Measurements from ENCODE around the gene FEM1A.
"Not testable (repeated sequence)": the region's sequence is repeated elsewhere in the genome, so short reads cannot be mapped to it uniquely, and the experiment has no call there.

Gene FEM1A

DNA sequence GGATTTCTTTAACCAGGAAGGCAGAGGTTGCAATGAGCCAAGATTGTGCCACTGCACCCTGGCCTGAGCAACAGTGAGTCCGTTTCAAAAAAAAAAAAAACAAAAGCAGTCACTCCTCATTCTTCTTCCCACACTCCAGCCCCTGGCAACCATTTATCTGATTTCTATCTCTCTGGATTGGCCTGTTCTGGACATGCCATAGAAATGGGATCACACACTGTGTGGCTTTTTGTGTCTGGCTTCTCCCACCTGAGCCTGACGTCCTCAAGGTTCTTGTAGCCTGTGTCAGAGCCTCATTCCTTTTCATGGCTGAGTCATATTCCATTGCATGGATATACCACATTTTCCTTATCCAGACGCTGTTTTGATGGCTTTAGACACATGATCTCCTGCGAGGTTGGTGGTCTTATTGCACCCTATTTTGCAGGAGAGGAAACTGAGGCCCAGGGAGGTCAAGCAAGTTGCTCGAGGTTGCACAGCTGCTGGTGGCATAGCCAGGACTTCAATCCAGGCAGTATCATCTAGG, 15.8 kb upstream of the FEM1A start:
- no peak for FAIRE-seq

DNA sequence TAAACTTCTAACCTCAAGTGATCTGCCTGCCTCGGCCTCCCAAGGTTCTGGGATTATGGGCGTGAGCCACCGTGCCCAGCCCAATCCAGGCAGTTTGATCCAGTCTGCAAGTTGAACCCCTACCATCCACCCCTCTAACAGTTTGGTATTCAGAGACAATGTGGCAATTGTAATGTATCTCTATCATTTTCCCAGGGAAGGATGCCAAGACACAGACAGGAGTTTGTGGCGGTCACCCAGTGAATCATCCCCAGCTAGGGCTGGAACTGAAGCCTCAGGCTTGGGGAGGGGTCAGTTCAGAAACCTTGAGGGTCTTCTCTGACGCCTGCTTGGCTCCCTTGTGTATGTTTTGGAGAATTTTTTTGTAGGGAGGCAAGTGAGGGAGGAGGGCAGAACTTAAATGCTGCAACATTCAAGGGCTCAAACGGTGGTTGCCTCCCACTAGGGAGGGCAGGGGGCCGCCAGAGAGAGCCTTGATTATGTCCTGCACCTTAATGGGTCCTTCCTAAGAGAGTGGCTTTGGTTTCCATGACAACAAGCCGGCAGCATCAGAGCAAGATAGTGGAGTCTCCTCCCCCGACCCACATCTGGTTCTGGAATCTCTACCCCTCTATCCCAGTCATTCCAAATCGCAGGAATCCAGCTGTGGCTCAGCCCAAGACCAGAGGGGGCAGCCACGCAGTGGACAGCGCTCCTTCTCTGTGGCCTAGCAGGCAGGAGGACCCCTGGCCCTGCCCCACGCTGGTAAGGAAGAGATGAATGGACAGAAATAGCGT, 14.9 kb upstream of the FEM1A start:
- no peak for FAIRE-seq

- not testable (repeated sequence) for FAIRE-seq
Observed at GRCh38 chr19:4778124-4778523, 13.4 kb upstream of the FEM1A start.

DNA sequence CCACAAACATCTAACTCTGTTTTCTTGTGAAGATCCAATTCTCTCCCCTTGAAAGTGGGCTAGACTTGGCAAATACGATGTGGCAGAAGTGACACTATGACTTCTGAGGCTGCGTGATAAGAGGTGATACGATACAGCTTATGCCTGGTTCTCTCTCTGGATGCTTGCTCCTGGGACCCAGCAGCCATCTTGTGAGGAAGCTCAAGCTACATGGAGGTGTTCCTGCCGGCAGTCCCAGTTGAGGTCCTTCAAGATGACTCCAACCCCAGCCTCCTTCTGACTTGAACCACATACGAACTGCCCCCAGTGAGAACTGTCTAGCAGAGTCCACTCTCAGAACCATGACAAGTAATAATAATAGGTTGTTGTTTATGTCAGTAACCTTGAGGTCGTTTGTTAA, 10.7 kb upstream of the FEM1A start:
- FAIRE-seq: no peak

DNA sequence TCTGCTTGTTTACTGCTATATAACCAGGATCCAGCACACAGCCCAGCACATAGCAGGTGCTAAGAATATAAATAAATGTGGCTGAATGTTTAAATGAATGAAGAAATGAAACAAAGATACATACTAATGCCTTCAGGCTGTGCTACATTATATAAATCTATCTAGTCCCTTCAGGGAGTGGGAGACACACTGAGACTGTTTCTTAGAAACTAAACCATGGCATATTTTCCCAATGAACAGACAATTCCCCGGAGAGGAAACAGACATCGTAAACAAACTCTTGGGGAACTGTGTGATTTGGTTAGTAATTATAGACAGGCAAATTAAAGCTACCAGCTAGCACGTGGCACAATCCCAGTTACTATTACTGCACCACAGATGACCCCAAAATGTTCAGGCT, 9.7 kb upstream of the FEM1A start:
- FAIRE-seq: no peak

DNA sequence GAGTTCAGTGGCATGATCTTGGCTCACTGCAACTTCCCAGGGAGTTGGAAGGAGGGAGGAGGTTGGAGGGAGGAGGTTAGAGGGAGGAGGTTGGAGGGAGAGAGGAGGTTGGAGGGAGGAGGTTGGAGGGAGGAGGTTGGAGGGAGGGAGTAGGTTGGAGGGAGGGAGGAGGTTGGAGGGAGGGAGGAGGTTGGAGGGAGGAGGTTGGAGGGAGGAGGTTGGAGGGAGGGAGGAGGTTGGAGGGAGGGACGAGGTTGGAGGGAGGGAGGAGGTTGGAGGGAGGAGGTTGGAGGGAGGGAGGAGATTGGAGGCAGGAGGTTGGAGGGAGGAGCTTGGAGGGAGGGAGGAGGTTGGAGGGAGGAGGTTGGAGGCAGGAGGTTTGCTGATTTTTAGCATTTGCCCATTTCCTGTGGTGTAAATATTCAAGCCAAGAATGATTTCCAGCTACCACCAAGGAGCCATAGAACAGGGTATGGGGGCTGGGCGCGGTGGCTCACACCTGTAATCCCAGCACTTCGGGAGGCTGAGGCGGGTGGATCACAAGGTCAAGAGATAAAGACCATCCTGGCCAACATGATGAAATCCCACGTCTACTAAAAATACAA, 5.0 kb upstream of the FEM1A start:
- FAIRE-seq: not testable (repeated sequence)

DNA sequence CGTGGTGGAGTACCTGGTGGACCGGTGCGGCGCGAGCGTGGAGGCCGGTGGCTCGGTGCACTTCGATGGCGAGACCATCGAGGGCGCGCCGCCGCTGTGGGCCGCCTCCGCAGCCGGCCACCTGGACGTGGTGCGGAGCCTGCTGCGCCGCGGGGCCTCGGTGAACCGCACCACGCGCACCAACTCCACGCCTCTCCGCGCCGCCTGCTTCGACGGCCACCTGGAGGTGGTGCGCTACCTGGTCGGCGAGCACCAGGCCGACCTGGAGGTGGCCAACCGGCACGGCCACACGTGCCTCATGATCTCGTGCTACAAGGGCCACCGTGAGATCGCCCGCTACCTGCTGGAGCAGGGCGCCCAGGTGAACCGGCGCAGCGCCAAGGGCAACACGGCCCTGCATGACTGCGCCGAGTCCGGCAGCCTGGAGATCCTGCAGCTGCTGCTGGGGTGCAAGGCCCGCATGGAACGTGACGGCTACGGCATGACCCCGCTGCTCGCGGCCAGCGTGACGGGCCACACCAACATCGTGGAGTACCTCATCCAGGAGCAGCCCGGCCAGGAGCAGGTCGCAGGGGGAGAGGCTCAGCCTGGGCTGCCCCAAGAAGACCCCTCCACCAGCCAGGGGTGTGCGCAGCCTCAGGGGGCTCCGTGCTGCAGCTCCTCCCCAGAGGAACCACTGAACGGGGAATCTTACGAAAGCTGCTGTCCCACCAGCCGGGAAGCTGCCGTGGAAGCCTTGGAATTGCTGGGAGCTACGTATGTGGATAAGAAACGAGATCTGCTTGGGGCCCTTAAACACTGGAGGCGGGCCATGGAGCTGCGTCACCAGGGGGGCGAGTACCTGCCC, 708 bp downstream of the FEM1A start:
- FAIRE-seq: not testable (repeated sequence)

DNA sequence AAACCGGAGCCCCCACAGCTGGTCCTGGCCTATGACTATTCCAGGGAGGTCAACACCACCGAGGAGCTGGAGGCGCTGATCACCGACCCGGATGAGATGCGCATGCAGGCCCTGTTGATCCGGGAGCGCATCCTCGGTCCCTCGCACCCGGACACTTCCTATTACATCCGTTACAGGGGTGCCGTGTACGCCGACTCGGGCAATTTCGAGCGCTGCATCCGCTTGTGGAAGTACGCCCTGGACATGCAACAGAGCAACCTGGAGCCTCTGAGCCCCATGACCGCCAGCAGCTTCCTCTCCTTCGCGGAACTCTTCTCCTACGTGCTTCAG, 1.3 kb downstream of the FEM1A start:
- not testable (repeated sequence) for FAIRE-seq

DNA sequence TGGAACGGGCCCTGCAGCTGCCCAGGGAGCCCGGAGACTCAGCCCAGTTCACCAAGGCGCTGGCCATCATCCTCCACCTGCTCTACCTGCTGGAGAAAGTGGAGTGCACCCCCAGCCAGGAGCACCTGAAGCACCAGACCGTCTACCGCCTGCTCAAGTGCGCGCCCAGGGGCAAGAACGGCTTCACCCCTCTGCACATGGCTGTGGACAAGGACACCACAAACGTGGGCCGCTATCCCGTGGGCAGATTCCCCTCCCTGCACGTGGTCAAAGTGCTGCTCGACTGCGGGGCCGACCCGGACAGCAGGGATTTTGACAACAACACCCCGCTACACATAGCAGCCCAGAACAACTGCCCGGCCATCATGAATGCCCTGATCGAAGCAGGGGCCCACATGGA, 1.7 kb downstream of the FEM1A start:
- FAIRE-seq: not testable (repeated sequence)

GRCh38 chr19:4794971-4795370, 3.4 kb downstream of the FEM1A start:
- no peak for FAIRE-seq

- no peak for FAIRE-seq
Observed at GRCh38 chr19:4795400-4795799, 3.9 kb downstream of the FEM1A start.

DNA sequence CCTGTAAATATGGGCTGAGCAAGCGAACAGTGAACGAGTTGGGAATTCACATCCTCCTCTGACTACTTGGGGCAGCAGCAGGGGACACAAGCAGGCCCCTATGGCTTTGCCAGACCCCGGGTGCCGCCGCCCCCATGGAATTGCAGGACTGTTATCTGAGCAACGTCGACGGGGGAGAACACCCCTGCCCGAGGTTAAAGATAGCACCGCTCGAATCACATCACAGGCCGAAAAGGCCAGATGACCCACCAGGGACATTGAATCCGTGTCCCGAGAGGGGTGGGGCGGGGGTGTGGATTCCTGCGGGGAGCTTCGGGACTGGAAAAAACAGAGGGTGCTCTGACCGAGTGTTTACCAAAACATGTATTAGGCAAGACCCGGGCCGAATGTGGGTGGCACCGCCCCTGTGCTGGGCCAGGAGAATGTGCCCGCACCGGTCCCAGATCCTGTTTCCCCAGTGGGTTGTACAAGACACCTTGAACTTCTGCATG, 9.1 kb downstream of the FEM1A start:
- no peak for FAIRE-seq

GRCh38 chr19:4801085-4801619, 9.6 kb downstream of the FEM1A start:
- FAIRE-seq: no peak

- FAIRE-seq: no peak
Observed at GRCh38 chr19:4802711-4803110, 11.2 kb downstream of the FEM1A start.

- FAIRE-seq: no peak
Observed at GRCh38 chr19:4803736-4804695, 12.5 kb downstream of the FEM1A start.

GRCh38 chr19:4805140-4805539, 13.6 kb downstream of the FEM1A start:
- not testable (repeated sequence) for FAIRE-seq

DNA sequence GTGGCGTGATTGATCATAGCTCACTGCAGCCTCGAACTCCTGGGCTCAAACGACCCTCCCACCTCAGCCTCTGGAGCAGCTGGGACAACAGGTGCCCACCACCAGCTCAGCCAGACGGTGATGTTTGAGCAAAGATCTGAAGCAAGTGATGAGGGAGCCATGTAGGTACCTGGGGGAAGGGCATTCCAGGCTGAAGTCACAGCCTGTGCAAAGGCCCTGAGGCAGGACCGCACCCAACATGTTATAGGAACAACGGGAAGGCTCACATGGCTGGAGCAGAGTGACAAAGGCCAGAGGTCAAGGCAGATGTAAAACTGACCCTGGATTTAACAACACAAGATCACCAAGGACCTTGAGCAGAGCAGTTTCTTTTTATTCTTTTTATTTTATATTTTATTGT, 14.8 kb downstream of the FEM1A start:
- no peak for FAIRE-seq

- FAIRE-seq: no peak
Observed at GRCh38 chr19:4807188-4807587, 15.7 kb downstream of the FEM1A start.

GRCh38 chr19:4811328-4812131, 20.0 kb downstream of the FEM1A start:
- FAIRE-seq: no peak

GRCh38 chr19:4814625-4815425, 23.3 kb downstream of the FEM1A start:
- FAIRE-seq: no peak

Data from colon (tissue), 2 donors.